Stimulated activated naive CD8-positive, alpha-beta T cell treated with anti-CD3 and anti-CD28 coated beads, Interleukin-15, Interleukin-2, amounts not matched to agents 100 ng/mL and 50 ng/mL, for 24 hours (primary cell): ENCODE measurements around the gene ZNF668.
A peak's percentile ranks its signal among the peaks of the same experiment; 100 is the strongest.

Experiments
- H3K27ac Mint-ChIP-seq: one replicate; pipeline ENCODE4 v1.8.0; 2021; ENCODE audit warnings: mild to moderate bottlenecking, mixed read lengths
- H3K27me3 Mint-ChIP-seq: one replicate; pipeline ENCODE4 v1.8.0; 2021; ENCODE audit warnings: mixed read lengths
- H3K36me3 Mint-ChIP-seq: one replicate; pipeline ENCODE4 v1.8.0; 2021; ENCODE audit warnings: low read depth, mixed read lengths
- H3K4me1 Mint-ChIP-seq: one replicate; pipeline ENCODE4 v1.8.0; 2021; ENCODE audit warnings: low read depth, mixed read lengths
- H3K4me3 Mint-ChIP-seq: one replicate; pipeline ENCODE4 v1.8.0; 2021; ENCODE audit warnings: mild to moderate bottlenecking, mixed read lengths
- H3K9me3 Mint-ChIP-seq: one replicate; pipeline ENCODE4 v1.8.0; 2021; ENCODE audit warnings: mixed read lengths

ZNF668 gene

DNA sequence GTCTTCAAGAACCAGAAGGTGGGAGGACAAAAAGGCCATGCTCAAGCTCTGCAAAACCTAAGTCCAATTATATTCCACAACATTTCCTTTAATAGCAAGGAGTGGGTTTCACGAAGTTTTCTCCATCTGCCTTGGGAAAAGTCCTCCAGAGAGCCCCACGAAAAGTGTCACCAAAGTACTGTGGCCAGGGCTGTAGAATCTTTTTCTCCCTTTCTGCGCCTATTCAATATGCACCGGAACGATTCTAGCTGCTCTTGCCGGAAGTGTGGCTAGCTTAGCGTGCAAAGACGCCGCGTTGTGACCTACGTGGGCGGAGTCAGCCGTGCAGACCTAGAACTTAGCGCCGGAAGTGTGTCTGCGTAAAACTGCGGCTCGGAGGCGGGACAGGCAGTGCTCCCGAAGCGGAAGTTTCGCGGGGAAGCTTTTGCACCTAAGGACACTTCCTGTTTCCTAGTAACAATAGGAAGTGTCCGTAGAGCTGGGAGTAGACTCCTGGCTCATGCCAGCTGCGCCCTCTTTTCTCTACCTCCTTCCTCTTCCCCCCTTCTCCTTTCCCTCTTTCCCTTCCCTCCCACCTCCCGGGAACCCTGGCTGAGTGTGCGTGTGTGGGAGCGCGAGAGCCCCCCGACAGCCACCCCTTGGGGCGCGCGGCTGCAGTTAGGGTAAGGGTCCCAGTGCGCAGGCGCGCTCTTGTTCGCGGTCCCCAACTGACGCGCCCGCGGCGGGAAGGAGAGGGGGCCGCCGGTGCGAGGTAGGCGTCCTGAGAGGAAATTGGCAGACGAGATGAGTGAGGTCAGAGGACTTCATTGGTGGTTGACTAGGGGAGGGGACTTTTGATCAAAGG lies at the start of gene ZNF668, which contains the start of gene ZNF646:
TSS of gene ZNF668 (minus strand) at position 271 of the 844 bp plus-strand sequence. CDS start 9,781 bp downstream, outside the sequence.
TSS of gene ZNF646 (plus strand) at position 453 of the 844 bp plus-strand sequence. CDS start 1,903 bp downstream, outside the sequence.
- Mint-ChIP-seq H3K36me3 (peaks cover 22% of the 10 kb centered on the region), H3K27ac (peak within 1 kb of the TSS; percentile 96), H3K4me1 (peaks cover 41% of the 10 kb centered on the region), H3K9me3 (no peaks in the 10 kb centered on the region), H3K27me3 (no peaks in the 10 kb centered on the region), H3K4me3 (peak within 1 kb of the TSS; percentile 98)

GRCh38 chr16:31120129-31120528 lies 46.1 kb upstream of the ZNF668 start:
- Mint-ChIP-seq H3K27ac (peak overlapping the region; percentile 26), H3K4me3 (no peak overlapping the region), H3K36me3 (peaks cover 35% of the 10 kb centered on the region), H3K27me3 (no peaks in the 10 kb centered on the region), H3K4me1 (peaks cover 21% of the 10 kb centered on the region), H3K9me3 (no peaks in the 10 kb centered on the region)

DNA sequence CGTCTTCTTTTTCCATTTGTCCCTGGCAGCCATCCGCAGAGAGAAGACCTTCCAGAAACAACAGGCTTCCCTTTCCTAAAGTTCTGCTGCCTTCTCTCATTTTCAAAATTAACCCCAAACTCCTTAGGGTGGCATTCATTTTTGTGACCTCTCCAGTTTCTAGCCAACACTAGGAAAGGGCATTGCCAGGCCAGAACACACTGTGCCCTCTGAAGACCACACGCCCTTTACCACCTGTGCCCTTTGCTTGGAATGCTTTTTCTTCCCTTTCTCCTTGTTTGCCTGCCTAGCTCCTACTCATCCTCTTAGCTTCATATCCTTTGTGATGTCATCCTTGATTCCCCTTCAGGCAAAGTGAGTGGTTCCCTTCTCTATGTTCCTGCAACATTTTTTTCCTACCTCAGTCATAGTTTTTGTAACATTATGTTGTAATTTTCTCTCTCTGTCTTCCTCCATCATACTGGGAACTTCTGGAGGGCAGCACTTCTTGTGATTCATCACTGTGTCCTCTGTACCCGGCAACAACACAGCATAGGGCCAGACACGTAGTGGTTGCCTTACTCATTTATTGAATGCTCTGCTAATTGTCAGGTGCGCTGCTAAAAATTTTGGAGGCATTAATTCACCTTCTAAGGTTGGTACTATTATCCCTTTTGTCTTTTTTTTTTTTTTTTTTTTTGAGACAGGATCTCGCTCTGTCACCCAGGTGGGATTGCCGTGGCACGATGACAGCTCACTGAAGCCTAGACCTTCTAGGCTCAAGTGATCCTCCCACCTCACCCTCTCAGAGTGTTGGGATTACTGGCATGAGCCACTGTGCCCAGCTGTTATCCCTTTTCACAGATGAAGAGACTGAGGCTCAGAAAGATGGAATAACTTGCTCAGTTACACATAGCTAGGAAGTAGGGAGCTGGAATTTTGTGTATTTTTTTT lies 44.4 kb upstream of the ZNF668 start:
- peak overlapping the region; percentile 89 for H3K4me3 Mint-ChIP-seq
- peaks cover 32% of the 10 kb centered on the region for H3K36me3 Mint-ChIP-seq
- H3K27me3 Mint-ChIP-seq = no peaks in the 10 kb centered on the region
- H3K9me3 Mint-ChIP-seq = no peaks in the 10 kb centered on the region
- peak overlapping the region; percentile 88 for H3K27ac Mint-ChIP-seq
- peaks cover 30% of the 10 kb centered on the region for H3K4me1 Mint-ChIP-seq

DNA sequence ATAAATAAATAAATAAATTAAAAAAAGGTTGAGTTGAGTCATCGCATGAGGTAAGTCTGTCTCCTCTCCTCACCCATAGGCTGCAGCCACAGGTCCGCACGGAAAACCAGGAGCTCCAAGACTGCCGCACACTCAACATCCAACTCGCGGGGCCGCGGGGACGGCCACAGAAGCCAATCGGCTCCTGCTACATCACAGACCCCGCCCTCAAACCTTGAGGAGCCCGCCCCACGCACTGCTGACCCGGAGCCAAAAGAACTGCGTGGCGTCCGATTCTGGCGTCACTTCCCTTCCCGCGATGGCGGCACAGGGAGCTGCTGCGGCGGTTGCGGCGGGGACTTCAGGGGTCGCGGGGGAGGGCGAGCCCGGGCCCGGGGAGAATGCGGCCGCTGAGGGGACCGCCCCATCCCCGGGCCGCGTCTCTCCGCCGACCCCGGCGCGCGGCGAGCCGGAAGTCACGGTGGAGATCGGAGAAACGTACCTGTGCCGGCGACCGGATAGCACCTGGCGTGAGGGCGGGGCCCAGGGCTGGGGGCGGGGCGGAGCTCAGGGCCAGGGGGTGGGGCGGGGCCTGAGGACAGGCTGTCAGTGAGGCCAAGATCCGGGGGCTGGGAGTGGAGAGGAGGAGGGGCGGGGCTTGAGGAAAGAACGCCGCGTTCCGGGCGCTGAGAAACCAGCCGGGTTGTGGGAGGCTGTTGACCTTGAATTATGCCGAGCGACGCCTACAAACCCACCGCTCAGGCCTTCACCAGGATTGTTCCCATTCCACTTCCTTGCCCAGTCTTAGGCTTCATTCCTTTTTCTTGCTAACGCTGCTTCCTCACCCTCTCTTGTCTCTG lies 43.6 kb upstream of the ZNF668 start, which contains the start of gene KAT8:
TSS of gene KAT8 (plus strand) at position 281 of the 839 bp plus-strand sequence. CDS start at position 299, 18 bp downstream.
- Mint-ChIP-seq H3K4me1 (peaks cover 30% of the 10 kb centered on the region), H3K27ac (peak within 1 kb of the TSS; percentile 88), H3K36me3 (peaks cover 32% of the 10 kb centered on the region), H3K9me3 (no peaks in the 10 kb centered on the region), H3K27me3 (no peaks in the 10 kb centered on the region), H3K4me3 (peak within 1 kb of the TSS; percentile 89)

DNA sequence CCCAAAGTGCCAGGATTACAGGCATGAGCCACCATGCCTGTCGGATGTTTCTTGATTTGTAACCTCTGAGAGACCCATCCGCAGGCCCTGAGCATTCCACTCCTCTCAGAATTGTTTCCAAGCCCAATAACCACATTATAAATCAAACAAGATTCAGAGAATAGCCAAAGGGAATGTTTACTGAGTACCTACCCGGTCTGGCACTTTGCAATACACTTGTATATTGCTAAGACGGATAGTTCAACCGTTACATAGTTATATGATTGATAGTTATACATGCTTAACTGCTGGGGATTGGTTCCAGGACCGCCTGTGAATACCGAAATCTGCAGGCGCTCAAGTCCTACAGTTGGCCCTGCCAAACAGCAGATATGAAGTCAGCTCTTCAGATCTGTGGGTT lies 40.4 kb upstream of the ZNF668 start:
- H3K27ac Mint-ChIP-seq = no peak overlapping the region
- H3K4me1 Mint-ChIP-seq = peaks cover 43% of the 10 kb centered on the region
- peaks cover 24% of the 10 kb centered on the region for H3K36me3 Mint-ChIP-seq
- no peaks in the 10 kb centered on the region for H3K9me3 Mint-ChIP-seq
- H3K27me3 Mint-ChIP-seq = no peaks in the 10 kb centered on the region
- H3K4me3 Mint-ChIP-seq = no peak overlapping the region

- no peak overlapping the region for H3K27ac Mint-ChIP-seq
- H3K9me3 Mint-ChIP-seq = no peaks in the 10 kb centered on the region
- peaks cover 24% of the 10 kb centered on the region for H3K36me3 Mint-ChIP-seq
- no peak overlapping the region for H3K4me3 Mint-ChIP-seq
- no peaks in the 10 kb centered on the region for H3K27me3 Mint-ChIP-seq
- peaks cover 40% of the 10 kb centered on the region for H3K4me1 Mint-ChIP-seq
These were observed 39.4 kb upstream of the ZNF668 start for GRCh38 chr16:31113121-31114120.

GRCh38 chr16:31112711-31113110 lies 38.7 kb upstream of the ZNF668 start:
- no peaks in the 10 kb centered on the region for H3K9me3 Mint-ChIP-seq
- no peak overlapping the region for H3K27ac Mint-ChIP-seq
- H3K4me1 Mint-ChIP-seq = peaks cover 38% of the 10 kb centered on the region
- H3K4me3 Mint-ChIP-seq = no peak overlapping the region
- H3K27me3 Mint-ChIP-seq = no peaks in the 10 kb centered on the region
- H3K36me3 Mint-ChIP-seq = peaks cover 24% of the 10 kb centered on the region

DNA sequence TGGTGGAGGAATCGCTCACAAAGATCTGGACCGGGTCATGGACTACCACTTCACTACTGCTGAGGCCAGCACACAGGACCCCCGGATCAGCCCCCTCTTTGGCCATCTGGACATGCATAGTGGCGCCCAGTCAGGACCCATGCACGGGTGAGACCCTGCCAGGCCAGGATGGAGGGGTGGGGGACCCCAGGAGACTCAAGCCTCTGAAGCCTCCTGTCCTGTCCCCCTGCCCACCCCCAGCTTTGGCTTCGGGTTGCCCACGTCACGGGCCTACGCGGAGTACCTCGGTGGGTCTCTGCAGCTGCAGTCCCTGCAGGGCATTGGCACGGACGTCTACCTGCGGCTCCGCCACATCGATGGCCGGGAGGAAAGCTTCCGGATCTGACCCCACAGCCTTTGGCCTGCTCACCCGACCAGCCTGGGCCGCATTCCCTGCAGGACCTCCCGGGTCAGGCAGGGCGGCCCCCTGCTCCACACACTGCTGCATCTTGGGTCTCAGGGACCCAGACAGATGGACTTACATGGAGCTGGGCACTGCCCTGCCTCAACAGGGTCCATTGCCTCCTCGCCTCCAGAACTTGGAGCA lies 37.9 kb upstream of the ZNF668 start:
- Mint-ChIP-seq H3K27me3 (no peaks in the 10 kb centered on the region), H3K4me3 (no peak overlapping the region), H3K36me3 (peaks cover 24% of the 10 kb centered on the region), H3K27ac (no peak overlapping the region), H3K9me3 (no peaks in the 10 kb centered on the region), H3K4me1 (peaks cover 46% of the 10 kb centered on the region)

- H3K36me3 Mint-ChIP-seq = peaks cover 24% of the 10 kb centered on the region
- peak overlapping the region; percentile 81 for H3K4me3 Mint-ChIP-seq
- H3K4me1 Mint-ChIP-seq = peaks cover 45% of the 10 kb centered on the region
- no peak overlapping the region for H3K27ac Mint-ChIP-seq
- H3K9me3 Mint-ChIP-seq = no peaks in the 10 kb centered on the region
- no peaks in the 10 kb centered on the region for H3K27me3 Mint-ChIP-seq
These were observed 36.3 kb upstream of the ZNF668 start for GRCh38 chr16:31110106-31111034.

GRCh38 chr16:31109622-31110021 lies 35.6 kb upstream of the ZNF668 start:
- H3K4me3 Mint-ChIP-seq = peak overlapping the region; percentile 81
- no peaks in the 10 kb centered on the region for H3K9me3 Mint-ChIP-seq
- H3K27me3 Mint-ChIP-seq = no peaks in the 10 kb centered on the region
- H3K36me3 Mint-ChIP-seq = peaks cover 21% of the 10 kb centered on the region
- H3K27ac Mint-ChIP-seq = peak overlapping the region; percentile 90
- peaks cover 42% of the 10 kb centered on the region for H3K4me1 Mint-ChIP-seq

GRCh38 chr16:31108794-31109558 lies 34.9 kb upstream of the ZNF668 start:
- Mint-ChIP-seq H3K4me1 (peaks cover 38% of the 10 kb centered on the region), H3K9me3 (no peaks in the 10 kb centered on the region), H3K36me3 (peaks cover 20% of the 10 kb centered on the region), H3K4me3 (peak overlapping the region; percentile 81), H3K27me3 (no peaks in the 10 kb centered on the region), H3K27ac (peak overlapping the region; percentile 90)
